HL-60 (cell line): ENCODE results near the gene TRNT1.

Source experiments
- DNase-seq, 2 experiments: peaks; one replicate each; pipeline ENCODE4 v3.0.0-alpha.2; 2010 to 2020; ENCODE audit warnings: low read depth in 1 of 2, low spot score in 1 of 2
- H3K27ac ChIP-seq: fragments of 250-450 bp; sonication (Bioruptor Pico); replicated peaks from 2 replicates; pipeline ENCODE4 v1.5.1; 2020; ENCODE audit warnings: mild to moderate bottlenecking, moderate library complexity
- H3K27me3 ChIP-seq: fragments of 250-450 bp; sonication (Bioruptor Pico); 2 replicates; pipeline ENCODE4 v1.5.1; 2021; ENCODE audit warnings: mild to moderate bottlenecking, moderate library complexity; ENCODE audit not compliant: insufficient read depth, poor library complexity, severe bottlenecking
- H3K4me3 ChIP-seq: replicated peaks from 2 replicates; pipeline ENCODE4 v1.5.1; 2011; ENCODE audit warnings: mild to moderate bottlenecking, control low read depth, low read length; ENCODE audit not compliant: insufficient read depth
- GABPA ChIP-seq: IDR thresholded peaks from 2 replicates; pipeline ENCODE4 v1.6.1; 2012; ENCODE audit warnings: low read depth
- POLR2AphosphoS5 ChIP-seq: IDR thresholded peaks from 2 replicates; pipeline ENCODE4 v1.6.1; 2012; ENCODE audit warnings: low read depth
- SPI1 ChIP-seq: IDR thresholded peaks from 2 replicates; pipeline ENCODE4 v1.6.1; 2012; ENCODE audit warnings: low read depth, mild to moderate bottlenecking, borderline replicate concordance
- TF ChIP-seq, protein P1 (sequence below): IDR thresholded peaks from 2 replicates; pipeline ENCODE4 v1.6.1; 2012; ENCODE audit warnings: low read depth; ENCODE audit not compliant: insufficient replicate concordance
- TF ChIP-seq, protein P2 (sequence below): IDR thresholded peaks from one replicate; pipeline ENCODE4 v1.5.1; 2011; ENCODE audit warnings: low read length, control low read depth, inconsistent platforms; ENCODE audit not compliant: insufficient read depth

The TRNT1 gene

DNA sequence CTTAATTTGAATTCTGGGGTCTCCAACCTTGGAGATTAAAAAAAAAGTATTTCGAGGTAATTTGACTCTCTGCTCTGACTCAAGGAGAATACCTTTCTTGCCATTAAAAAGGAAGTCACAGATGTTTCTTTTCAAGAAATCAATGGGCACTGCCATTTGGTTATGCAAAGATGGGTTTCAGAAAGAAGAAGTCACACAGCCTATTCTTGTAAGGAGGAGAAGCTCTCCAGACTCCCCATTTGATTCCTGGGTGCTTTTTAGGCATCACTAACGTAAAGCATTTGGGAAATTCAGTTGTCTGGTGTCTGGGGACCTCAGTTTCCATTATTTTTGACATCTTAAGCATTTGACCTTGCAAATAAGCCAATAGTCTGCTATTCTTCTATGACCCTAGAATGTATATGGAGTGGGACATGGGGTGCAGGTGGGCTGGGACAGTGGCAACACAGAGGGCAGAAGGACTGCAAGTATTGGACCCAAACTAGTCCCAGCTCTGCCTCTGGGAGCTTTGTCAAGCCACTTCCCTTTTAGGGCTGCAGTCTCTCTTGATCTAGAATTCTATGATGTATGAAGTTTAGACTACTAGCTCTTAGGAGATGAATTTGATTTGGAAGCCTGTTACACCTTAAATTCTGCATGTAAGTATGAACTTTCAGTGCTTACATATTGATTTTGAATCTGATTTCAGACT is 44.4 kb upstream of the TRNT1 start:
- DNase-seq: no peak
- TF ChIP-seq GABPA (no peak), POLR2AphosphoS5 (no peak), SPI1 (peak; percentile 62; the same call in 1 of the 2 replicates)
- Histone ChIP-seq H3K27ac (no peak overlapping the region), H3K27me3 (no peaks in the 10 kb centered on the region), H3K4me3 (no peak overlapping the region)

DNA sequence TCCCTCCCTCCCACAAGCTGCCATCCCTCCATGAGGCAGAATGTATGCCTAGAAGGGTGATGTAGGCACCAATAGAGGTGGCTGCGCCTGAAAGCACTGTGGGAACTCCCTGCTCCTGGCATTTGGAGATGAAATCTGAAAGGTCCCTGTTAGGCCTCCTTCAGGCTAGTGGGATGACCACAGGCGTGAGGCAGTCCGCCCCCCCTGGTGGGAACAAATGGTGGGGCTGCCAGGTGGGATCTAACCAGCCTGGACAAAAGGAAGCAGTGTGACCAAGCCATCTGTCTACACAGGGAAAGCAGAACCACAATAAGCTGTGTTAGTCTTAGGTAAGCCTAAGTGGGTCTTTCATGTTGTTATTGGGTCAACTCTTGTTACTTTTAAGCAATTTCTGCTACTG is 41.9 kb upstream of the TRNT1 start:
- Histone ChIP-seq H3K27me3 (no peaks in the 10 kb centered on the region), H3K27ac (no peak overlapping the region), H3K4me3 (no peak overlapping the region)
- DNase-seq: peak; percentile 10 to 23
- TF ChIP-seq SPI1 (no peak), POLR2AphosphoS5 (no peak), GABPA (no peak)
- TF ChIP-seq, protein P1, sequence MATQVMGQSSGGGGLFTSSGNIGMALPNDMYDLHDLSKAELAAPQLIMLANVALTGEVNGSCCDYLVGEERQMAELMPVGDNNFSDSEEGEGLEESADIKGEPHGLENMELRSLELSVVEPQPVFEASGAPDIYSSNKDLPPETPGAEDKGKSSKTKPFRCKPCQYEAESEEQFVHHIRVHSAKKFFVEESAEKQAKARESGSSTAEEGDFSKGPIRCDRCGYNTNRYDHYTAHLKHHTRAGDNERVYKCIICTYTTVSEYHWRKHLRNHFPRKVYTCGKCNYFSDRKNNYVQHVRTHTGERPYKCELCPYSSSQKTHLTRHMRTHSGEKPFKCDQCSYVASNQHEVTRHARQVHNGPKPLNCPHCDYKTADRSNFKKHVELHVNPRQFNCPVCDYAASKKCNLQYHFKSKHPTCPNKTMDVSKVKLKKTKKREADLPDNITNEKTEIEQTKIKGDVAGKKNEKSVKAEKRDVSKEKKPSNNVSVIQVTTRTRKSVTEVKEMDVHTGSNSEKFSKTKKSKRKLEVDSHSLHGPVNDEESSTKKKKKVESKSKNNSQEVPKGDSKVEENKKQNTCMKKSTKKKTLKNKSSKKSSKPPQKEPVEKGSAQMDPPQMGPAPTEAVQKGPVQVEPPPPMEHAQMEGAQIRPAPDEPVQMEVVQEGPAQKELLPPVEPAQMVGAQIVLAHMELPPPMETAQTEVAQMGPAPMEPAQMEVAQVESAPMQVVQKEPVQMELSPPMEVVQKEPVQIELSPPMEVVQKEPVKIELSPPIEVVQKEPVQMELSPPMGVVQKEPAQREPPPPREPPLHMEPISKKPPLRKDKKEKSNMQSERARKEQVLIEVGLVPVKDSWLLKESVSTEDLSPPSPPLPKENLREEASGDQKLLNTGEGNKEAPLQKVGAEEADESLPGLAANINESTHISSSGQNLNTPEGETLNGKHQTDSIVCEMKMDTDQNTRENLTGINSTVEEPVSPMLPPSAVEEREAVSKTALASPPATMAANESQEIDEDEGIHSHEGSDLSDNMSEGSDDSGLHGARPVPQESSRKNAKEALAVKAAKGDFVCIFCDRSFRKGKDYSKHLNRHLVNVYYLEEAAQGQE: no peak
- TF ChIP-seq, protein P2, sequence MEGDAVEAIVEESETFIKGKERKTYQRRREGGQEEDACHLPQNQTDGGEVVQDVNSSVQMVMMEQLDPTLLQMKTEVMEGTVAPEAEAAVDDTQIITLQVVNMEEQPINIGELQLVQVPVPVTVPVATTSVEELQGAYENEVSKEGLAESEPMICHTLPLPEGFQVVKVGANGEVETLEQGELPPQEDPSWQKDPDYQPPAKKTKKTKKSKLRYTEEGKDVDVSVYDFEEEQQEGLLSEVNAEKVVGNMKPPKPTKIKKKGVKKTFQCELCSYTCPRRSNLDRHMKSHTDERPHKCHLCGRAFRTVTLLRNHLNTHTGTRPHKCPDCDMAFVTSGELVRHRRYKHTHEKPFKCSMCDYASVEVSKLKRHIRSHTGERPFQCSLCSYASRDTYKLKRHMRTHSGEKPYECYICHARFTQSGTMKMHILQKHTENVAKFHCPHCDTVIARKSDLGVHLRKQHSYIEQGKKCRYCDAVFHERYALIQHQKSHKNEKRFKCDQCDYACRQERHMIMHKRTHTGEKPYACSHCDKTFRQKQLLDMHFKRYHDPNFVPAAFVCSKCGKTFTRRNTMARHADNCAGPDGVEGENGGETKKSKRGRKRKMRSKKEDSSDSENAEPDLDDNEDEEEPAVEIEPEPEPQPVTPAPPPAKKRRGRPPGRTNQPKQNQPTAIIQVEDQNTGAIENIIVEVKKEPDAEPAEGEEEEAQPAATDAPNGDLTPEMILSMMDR: no peak

DNA sequence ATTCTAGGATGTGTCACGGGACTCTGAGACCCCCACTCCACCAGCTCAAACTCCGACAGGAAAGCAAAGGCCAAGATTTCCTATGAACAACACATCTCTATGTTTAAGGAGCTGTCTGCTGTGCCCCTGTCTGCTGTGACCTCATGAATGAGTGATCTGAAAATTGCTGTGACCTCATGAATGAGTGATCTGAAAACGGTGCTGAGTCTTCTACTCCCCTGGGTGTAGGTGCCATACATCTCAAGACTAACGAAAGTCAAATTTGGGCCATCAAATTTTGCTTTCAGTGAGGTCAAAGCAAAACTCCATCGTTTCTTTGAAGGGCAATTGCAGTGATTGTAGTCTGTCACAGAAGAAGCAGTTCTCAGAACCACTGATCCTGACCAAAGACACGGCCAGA is 41.0 kb upstream of the TRNT1 start:
- DNase-seq: no peak
- H3K27ac ChIP-seq: no peak overlapping the region; the same call in 1 of the 2 replicates
- H3K4me3 ChIP-seq: no peak overlapping the region
- H3K27me3 ChIP-seq: no peaks in the 10 kb centered on the region
- no peak for TF ChIP-seq GABPA
- TF ChIP-seq SPI1: no peak
- TF ChIP-seq, protein P2: no peak
- TF ChIP-seq, protein P1: no peak
- no peak for TF ChIP-seq POLR2AphosphoS5

DNA sequence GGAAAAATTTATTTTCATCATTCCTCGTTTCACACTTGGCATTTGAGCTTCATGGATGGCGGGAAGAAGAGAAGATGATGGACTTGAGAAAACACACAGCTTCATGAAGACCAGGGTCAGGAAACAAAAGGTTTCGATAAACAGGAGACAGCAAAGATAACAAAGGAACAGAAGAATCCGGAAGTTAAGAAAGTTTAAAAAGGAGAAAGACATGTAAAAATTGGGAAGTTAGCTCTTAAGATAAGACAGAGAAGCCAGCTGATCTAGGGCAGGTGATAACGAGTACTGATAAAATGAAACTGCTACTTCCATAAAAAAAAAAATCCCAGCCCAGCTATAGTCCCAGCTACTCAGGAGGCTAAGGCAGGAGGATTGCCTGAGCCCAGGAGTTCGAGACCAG is 40.5 kb upstream of the TRNT1 start:
- DNase-seq: peak in 1 of 2 experiments; percentile 12
- TF ChIP-seq GABPA: no peak
- TF ChIP-seq SPI1: no peak
- no peak for TF ChIP-seq POLR2AphosphoS5
- TF ChIP-seq, protein P1: no peak
- TF ChIP-seq, protein P2: no peak

More for the DNA sequence above, 40.5 kb upstream of the TRNT1 start:
- no peaks in the 10 kb centered on the region for H3K27me3 ChIP-seq
- H3K27ac ChIP-seq: peak overlapping the region; percentile 37
- no peak overlapping the region for H3K4me3 ChIP-seq
